DND-41 (cell line): ENCODE results near the gene FAM209A.

ENCODE experiments used
- CTCF ChIP-seq: IDR thresholded peaks from 2 replicates; pipeline ENCODE4 v1.5.1; 2012; ENCODE audit warnings: borderline replicate concordance, low read length, moderate library complexity, mild to moderate bottlenecking; ENCODE audit not compliant: poor library complexity, severe bottlenecking; ENCODE audit errors: extremely low read depth
- EZH2 ChIP-seq: IDR thresholded peaks from 3 replicates; pipeline ENCODE4 v1.6.1; 2012; ENCODE audit warnings: borderline replicate concordance, low read depth, mild to moderate bottlenecking, moderate library complexity, low read length, inconsistent platforms; ENCODE audit not compliant: severe bottlenecking

DNA sequence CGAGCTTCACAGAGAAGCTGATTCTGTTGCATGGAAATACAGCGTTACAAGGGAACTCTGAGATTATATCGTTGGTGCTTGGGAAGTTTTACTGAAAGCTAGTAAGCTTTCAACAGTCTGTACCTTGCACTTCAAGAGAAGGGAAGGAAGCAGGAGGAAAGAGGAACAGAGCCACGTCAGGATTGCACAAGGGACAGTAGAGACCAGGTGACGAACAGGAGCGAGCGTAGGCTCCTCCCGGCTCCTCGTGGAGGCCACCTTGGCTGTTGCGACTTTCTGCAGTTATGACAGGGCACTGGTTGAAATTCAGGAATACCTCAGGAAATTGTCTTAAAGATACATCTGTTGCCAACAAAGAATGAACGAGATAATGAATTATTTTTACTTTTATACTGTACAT, 37.3 kb upstream of the FAM209A start:
- TF ChIP-seq CTCF (no peak), EZH2 (no peak)
